Endothelial cell of umbilical vein (primary cell): ENCODE data around the gene TOP2A. TPM values are rescaled to one million over a fixed set of nuclear protein-coding genes. Genes with fewer than 3 reads are reported as not detected.

Source experiments
- BruUV-seq: library from RNA; stranded (reverse); fragments of 400-500 nt; replicated peaks from 2 replicates; lab custom pipeline; 2021; lab: Mats Ljungman, UMichigan
- CTCF ChIA-PET: fragments of 300-600, 350-600 bp; sonication (Branson Sonifier 250); formaldehyde crosslinking; loops from one replicate; lab custom pipeline; 2021; ENCODE audit warnings: antibody characterized with exemption, inconsistent platforms; lab: Charles Lee
- POLR2A ChIA-PET: fragments of 300-600, 350-600 bp; sonication (Branson Sonifier 250); formaldehyde crosslinking; loops from one replicate; lab custom pipeline; 2021; ENCODE audit warnings: antibody characterized with exemption, inconsistent platforms; lab: Charles Lee
- DNase-seq: peaks from one replicate; pipeline ENCODE4 v3.0.0-alpha.2; 2011; ENCODE audit warnings: low read depth, low spot score
- FAIRE-seq: peaks from 2 replicates; lab custom pipeline; 2011; peaks lifted over from hg19 to GRCh38; lab: Jason Lieb, UNC
- H2AFZ ChIP-seq: 2 replicates; pipeline ENCODE4 v1.6.0; 2012; ENCODE audit warnings: low read depth, low read length, control low read depth, inconsistent platforms
- H3K27ac ChIP-seq: 2 replicates; pipeline ENCODE4 v1.5.1; 2011; ENCODE audit warnings: low read depth, mild to moderate bottlenecking, control low read depth, low read length, moderate library complexity; ENCODE audit not compliant: insufficient read depth
- H3K27me3 ChIP-seq, 2 experiments: 2 replicates each; pipeline versions ENCODE4 v1.6.0 to v1.6.1; 2011; ENCODE audit warnings: low read length in 2 of 2, mixed read lengths in 1 of 2; ENCODE audit not compliant: control insufficient read depth in 2 of 2, insufficient read depth in 2 of 2
- H3K36me3 ChIP-seq, 2 experiments: 2 replicates in 1 of 2; 3 replicates in 1 of 2; pipeline ENCODE4 v1.5.1; 2011; ENCODE audit warnings: low read length in 2 of 2, mild to moderate bottlenecking in 1 of 2, moderate library complexity in 1 of 2; ENCODE audit not compliant: control insufficient read depth in 2 of 2, insufficient read depth in 2 of 2; ENCODE audit errors: extremely low read depth in 1 of 2
- H3K4me1 ChIP-seq: 3 replicates; pipeline ENCODE4 v1.5.1; 2011; ENCODE audit warnings: mild to moderate bottlenecking, low read length; ENCODE audit not compliant: control insufficient read depth, insufficient read depth; ENCODE audit errors: extremely low read depth
- H3K4me2 ChIP-seq: 2 replicates; pipeline ENCODE4 v1.6.1; 2011; ENCODE audit warnings: low read length, control low read depth, mixed read lengths; ENCODE audit not compliant: insufficient read depth
- H3K4me3 ChIP-seq, 3 experiments: fragments of 200-600 bp in 1 of 3; sonication (generic), shearing (Covaris generic) in 1 of 3; replicated peaks in 1 of 3; 2 replicates each; pipeline ENCODE4 v1.5.1; 2011 to 2016; ENCODE audit warnings: control low read depth in 3 of 3, low read length in 3 of 3, mild to moderate bottlenecking in 2 of 3, inconsistent platforms in 1 of 3, low read depth in 1 of 3, moderate library complexity in 1 of 3; ENCODE audit not compliant: insufficient read depth in 1 of 3
- H3K79me2 ChIP-seq: 2 replicates; pipeline ENCODE4 v1.6.0; 2012; ENCODE audit warnings: low read length, inconsistent platforms; ENCODE audit not compliant: control insufficient read depth, insufficient read depth
- H3K9ac ChIP-seq: replicated peaks from 2 replicates; pipeline ENCODE3; 2011; ENCODE audit warnings: low read length, control low read depth; ENCODE audit not compliant: insufficient read depth; ENCODE audit errors: extremely low read depth
- H3K9me1 ChIP-seq: replicated peaks from 3 replicates; pipeline ENCODE4 v1.6.0; 2011; ENCODE audit warnings: mild to moderate bottlenecking, low read length; ENCODE audit not compliant: control insufficient read depth, insufficient read depth; ENCODE audit errors: extremely low read depth
- H3K9me3 ChIP-seq: replicated peaks from 2 replicates; pipeline ENCODE4 v1.5.1; 2012; ENCODE audit warnings: low read length, inconsistent platforms; ENCODE audit not compliant: control insufficient read depth, insufficient read depth
- H4K20me1 ChIP-seq: replicated peaks from 2 replicates; pipeline ENCODE3; 2011; ENCODE audit warnings: mild to moderate bottlenecking, low read length; ENCODE audit not compliant: control insufficient read depth, insufficient read depth; ENCODE audit errors: extremely low read depth
- CTCF ChIP-seq, 2 donors: IDR thresholded peaks; 1 replicate in 1 of 2; 2 replicates in 1 of 2; pipeline ENCODE4 v1.5.1; 2011; ENCODE audit warnings: low read length in 2 of 2, mild to moderate bottlenecking in 2 of 2, moderate library complexity in 2 of 2, control low read depth in 1 of 2, inconsistent platforms in 1 of 2, low read depth in 1 of 2; ENCODE audit not compliant: insufficient read depth in 1 of 2; ENCODE audit errors: extremely low read depth in 1 of 2
- EZH2 ChIP-seq: IDR thresholded peaks from 2 replicates; pipeline ENCODE4 v1.6.1; 2012; ENCODE audit warnings: borderline replicate concordance, low read depth, mild to moderate bottlenecking, moderate library complexity, low read length, inconsistent platforms; ENCODE audit not compliant: severe bottlenecking
- FOS ChIP-seq: IDR thresholded peaks from 2 replicates; pipeline ENCODE4 v1.6.1; 2011; ENCODE audit warnings: mild to moderate bottlenecking, low read length, moderate library complexity, borderline replicate concordance; ENCODE audit not compliant: insufficient read depth
- GATA2 ChIP-seq: IDR thresholded peaks from 2 replicates; pipeline ENCODE4 v1.7.0; 2011; ENCODE audit warnings: low read depth, mild to moderate bottlenecking, moderate library complexity, mixed read lengths, low read length; ENCODE audit not compliant: insufficient read length, insufficient read depth
- JUN ChIP-seq: IDR thresholded peaks from 2 replicates; pipeline ENCODE4 v1.6.1; 2011; ENCODE audit warnings: borderline replicate concordance, low read depth; ENCODE audit not compliant: insufficient read length, insufficient read depth
- MAX ChIP-seq: IDR thresholded peaks from 2 replicates; pipeline ENCODE4 v1.6.1; 2011; ENCODE audit not compliant: insufficient read depth, insufficient read length
- MYC ChIP-seq: IDR thresholded peaks from one replicate; pipeline ENCODE4 v1.6.1; 2011; ENCODE audit warnings: mild to moderate bottlenecking, low read depth, low read length
- POLR2A ChIP-seq: IDR thresholded peaks from 2 replicates; pipeline ENCODE4 v1.6.1; 2012; ENCODE audit warnings: low read depth, mild to moderate bottlenecking, control low read depth, low read length
- POLR2AphosphoS5 ChIP-seq: IDR thresholded peaks from 2 replicates; pipeline ENCODE4 v1.6.1; 2012; ENCODE audit warnings: low read depth, mild to moderate bottlenecking, control low read depth, low read length, moderate library complexity; ENCODE audit not compliant: insufficient read depth
- dilution Hi-C: fragments of 300-500 bp; cut with MboI; formaldehyde crosslinking; loops from one replicate; pipeline ENCODE4 v1.15.0; 2019; ENCODE audit warnings: low sequenced_read_pairs; ENCODE audit not compliant: extremely low pct_ligation_motif_present
- intact Hi-C: fragments of 100-400 bp; cut with micrococcal nuclease; formaldehyde crosslinking; loops from one replicate; pipeline ENCODE4 v1.10.0; 2022
- polyA plus RNA-seq, 4 experiments: library from polyadenylated mRNA; depleted of rRNA in 3 of 4; stranded (reverse) in 3 of 4; unstranded in 1 of 4; fragments of >200 nt; gene quantifications; 2 replicates each; pipeline versions ENCODE4 v1.2.1 to v1.2.3, GENCODE V29; 2011 to 2012; ENCODE audit warnings: missing spikeins in 1 of 4
- total RNA-seq: library from RNA; stranded (reverse); gene quantifications from 2 replicates; pipeline ENCODE4 v1.2.3, GENCODE V29; 2021

TOP2A gene
- total and polyA plus RNA-seq, 2 donors (not counting 3 experiments of a cell fraction or from before 2014, with no cell fraction given), result 31.3 to 160 TPM

GRCh38 chr17:40457369-40457768 is 39.7 kb upstream of the TOP2A start:
- Histone ChIP-seq H3K79me2 (peaks cover under 1% of the 10 kb centered on the region), H2AFZ (no peak overlapping the region), H3K36me3 (peaks cover 25 to 62% of the 10 kb centered on the region in 2 experiments), H4K20me1 (no peaks in the 10 kb centered on the region), H3K27ac (no peak overlapping the region), H3K9ac (no peak overlapping the region), H3K9me1 (no peaks in the 10 kb centered on the region), H3K4me3 (no peak overlapping the region), H3K4me1 (no peaks in the 10 kb centered on the region), H3K9me3 (no peaks in the 10 kb centered on the region), H3K4me2 (no peak overlapping the region), H3K27me3 (no peaks in the 10 kb centered on the region)
- no peak for FAIRE-seq
- no TSS peak for BruUV-seq
- TF ChIP-seq MAX (no peak), MYC (no peak), CTCF (IDR thresholded peaks at IDR 0.05; ENCODE audit: extremely low read depth in 1 of 2, insufficient read depth in 1 of 2, low read depth in 1 of 2, low read length in 2 of 2) (no peak), JUN (no peak), FOS (no peak), EZH2 (no peak), POLR2AphosphoS5 (no peak), GATA2 (no peak), POLR2A (no peak)
- ChIA-PET POLR2A (interaction anchor here (0.9 kb wide), 1 partner anchor 76 kb away, joined by 4 read pairs; no protein-coding TSS in a partner anchor), CTCF (interaction anchor here (2.8 to 3.0 kb wide), 2 partner anchors 13 to 19 kb away, joined by 12 to 19 read pairs; partner anchors contain the start of gene IGFBP4)
- DNase-seq, result no peak
- dilution Hi-C loops (no loop called here), intact Hi-C loops (no loop called here)
